IMR-90 (cell line): ENCODE results near the gene UBE3A. TPM values are rescaled to one million over a fixed set of nuclear protein-coding genes. Genes with fewer than 3 reads are reported as not detected.

Experiments used
- ATAC-seq: fragments of 200-7000 bp; cut with Tn5 transposase; 2 replicates; pipeline ENCODE4 v1.9.1; 2020; ENCODE audit warnings: low read depth, mild to moderate bottlenecking, moderate library complexity
- BruUV-seq: library from RNA; stranded (reverse); fragments of 400-500 nt; replicated peaks from 2 replicates; lab custom pipeline; 2021; lab: Mats Ljungman, UMichigan
- CTCF ChIA-PET: fragments of 300-600 bp; formaldehyde crosslinking; extraction: SDS; loops from one replicate; lab custom pipeline; 2021; ENCODE audit warnings: antibody characterized with exemption; lab: Yijun Ruan, JAX
- POLR2A ChIA-PET: fragments of 300-600 bp; sonication (Branson Sonifier 250); formaldehyde crosslinking; loops from one replicate; lab custom pipeline; 2022; ENCODE audit warnings: antibody characterized with exemption; ENCODE audit not compliant: unreplicated experiment; lab: Charles Lee
- DNase-seq: peaks from one replicate; pipeline ENCODE4 v3.0.0; 2013
- H2AFZ ChIP-seq: replicated peaks from 2 replicates; pipeline ENCODE3; 2013; ENCODE audit warnings: low read length, mild to moderate bottlenecking; ENCODE audit not compliant: poor library complexity
- H2AK5ac ChIP-seq: 2 replicates; pipeline ENCODE4 v1.6.1; 2013; ENCODE audit warnings: low read depth, low read length, inconsistent platforms
- H2AK9ac ChIP-seq: replicated peaks from 2 replicates; pipeline ENCODE3; 2013; ENCODE audit warnings: mild to moderate bottlenecking, low read depth, low read length, moderate library complexity; ENCODE audit not compliant: poor library complexity
- H2BK120ac ChIP-seq: 2 replicates; pipeline ENCODE4 v1.6.1; 2013; ENCODE audit warnings: low read depth, low read length, inconsistent platforms
- H2BK15ac ChIP-seq: 3 replicates; pipeline ENCODE4 v1.6.1; 2013; ENCODE audit warnings: low read depth, low read length, inconsistent platforms
- H2BK20ac ChIP-seq: 2 replicates; pipeline ENCODE4 v1.6.1; 2013; ENCODE audit warnings: low read depth, mild to moderate bottlenecking, inconsistent platforms, low read length, moderate library complexity
- H2BK5ac ChIP-seq: 2 replicates; pipeline ENCODE4 v1.6.1; 2013; ENCODE audit warnings: mild to moderate bottlenecking, low read depth, low read length, inconsistent platforms; ENCODE audit not compliant: poor library complexity, severe bottlenecking
- H3K14ac ChIP-seq: replicated peaks from 2 replicates; pipeline ENCODE4 v1.6.1; 2013; ENCODE audit warnings: low read depth, low read length, inconsistent platforms
- H3K18ac ChIP-seq: 2 replicates; pipeline ENCODE4 v1.6.1; 2013; ENCODE audit warnings: low read depth, low read length, control low read depth
- H3K23ac ChIP-seq: 2 replicates; pipeline ENCODE4 v1.6.1; 2013; ENCODE audit warnings: low read depth, low read length, inconsistent platforms
- H3K27ac ChIP-seq: 2 replicates; pipeline ENCODE4 v1.5.1; 2013; ENCODE audit warnings: mild to moderate bottlenecking, control low read depth, low read length; ENCODE audit not compliant: insufficient read depth
- H3K27me3 ChIP-seq: 2 replicates; pipeline ENCODE4 v1.6.1; 2013; ENCODE audit warnings: low read length; ENCODE audit not compliant: control insufficient read depth, insufficient read depth
- H3K36me3 ChIP-seq: 2 replicates; pipeline ENCODE4 v1.6.1; 2013; ENCODE audit warnings: low read length, mixed read lengths; ENCODE audit not compliant: control insufficient read depth, insufficient read depth
- H3K4ac ChIP-seq: 2 replicates; pipeline ENCODE4 v1.6.1; 2013; ENCODE audit warnings: low read depth, low read length, inconsistent platforms
- H3K4me1 ChIP-seq: 2 replicates; pipeline ENCODE4 v1.6.1; 2013; ENCODE audit warnings: low read length, mixed read lengths; ENCODE audit not compliant: control insufficient read depth, insufficient read depth
- H3K4me2 ChIP-seq: 2 replicates; pipeline ENCODE4 v1.6.1; 2013; ENCODE audit warnings: low read depth, mild to moderate bottlenecking, control low read depth, low read length, moderate library complexity
- H3K4me3 ChIP-seq: 2 replicates; pipeline ENCODE4 v1.5.1; 2013; ENCODE audit warnings: low read depth, mild to moderate bottlenecking, control low read depth, low read length, moderate library complexity; ENCODE audit not compliant: insufficient read depth
- H3K56ac ChIP-seq: 2 replicates; pipeline ENCODE4 v1.6.1; 2013; ENCODE audit warnings: low read length, inconsistent platforms; ENCODE audit not compliant: insufficient read depth; ENCODE audit errors: extremely low read depth
- H3K79me1 ChIP-seq, 2 experiments: 2 replicates each; pipeline ENCODE4 v1.6.1; 2013; ENCODE audit warnings: low read length in 2 of 2, inconsistent platforms in 1 of 2, low read depth in 1 of 2
- H3K9ac ChIP-seq: 2 replicates; pipeline ENCODE4 v1.6.1; 2013; ENCODE audit warnings: low read depth, low read length, control low read depth
- H3K9me1 ChIP-seq: 2 replicates; pipeline ENCODE4 v1.6.1; 2013; ENCODE audit warnings: low read length, inconsistent platforms; ENCODE audit not compliant: insufficient read depth
- H3K9me3 ChIP-seq: 2 replicates; pipeline ENCODE4 v1.6.1; 2013; ENCODE audit warnings: low read length; ENCODE audit not compliant: control insufficient read depth, insufficient read depth
- H4K20me1 ChIP-seq: 2 replicates; pipeline ENCODE4 v1.6.1; 2013; ENCODE audit warnings: low read length, inconsistent platforms; ENCODE audit not compliant: insufficient read depth
- H4K5ac ChIP-seq: 2 replicates; pipeline ENCODE4 v1.6.1; 2013; ENCODE audit warnings: mild to moderate bottlenecking, low read depth, low read length, control low read depth
- H4K8ac ChIP-seq, 2 experiments: 2 replicates each; pipeline ENCODE4 v1.6.1; 2013; ENCODE audit warnings: low read depth in 2 of 2, low read length in 2 of 2, control low read depth in 1 of 2, inconsistent platforms in 1 of 2
- H4K91ac ChIP-seq: 2 replicates; pipeline ENCODE4 v1.6.1; 2013; ENCODE audit warnings: low read depth, low read length, inconsistent platforms; ENCODE audit not compliant: insufficient read depth
- BHLHE40 ChIP-seq: fragments of 150-350 bp; IDR thresholded peaks from 2 replicates; pipeline ENCODE4 v1.6.1; 2016; ENCODE audit warnings: mild to moderate bottlenecking, low read depth, low read length
- CHD1 ChIP-seq: IDR thresholded peaks from 2 replicates; pipeline ENCODE4 v1.6.1; 2012; ENCODE audit warnings: low read depth, low read length, improper control_type of control experiment
- MAZ ChIP-seq: IDR thresholded peaks from 2 replicates; pipeline ENCODE4 v1.6.1; 2012; ENCODE audit warnings: low read depth, mild to moderate bottlenecking, low read length, improper control_type of control experiment, moderate library complexity, borderline replicate concordance
- SMC3 ChIP-seq: fragments of 150-350 bp; IDR thresholded peaks from 2 replicates; pipeline ENCODE4 v1.6.1; 2016; ENCODE audit warnings: low read depth, mild to moderate bottlenecking, antibody characterized with exemption, low read length, moderate library complexity
- USF2 ChIP-seq: fragments of 150-350 bp; IDR thresholded peaks from 2 replicates; pipeline ENCODE4 v1.6.1; 2017; ENCODE audit warnings: mild to moderate bottlenecking, antibody characterized with exemption, low read length, low read depth
- WGBS, 2 experiments: methylation state at CpG; one replicate each; pipeline versions ENCODE4 v1.1.5 to v1.1.7; 2013; ENCODE audit warnings: missing lambda C conversion rate in 2 of 2; ENCODE audit not compliant: insufficient read length in 1 of 2; ENCODE audit errors: extremely low coverage in 2 of 2; 5-methylcytosine and 5-hydroxymethylcytosine counted together
- dilution Hi-C: fragments of 300-500 bp; cut with HindIII; formaldehyde crosslinking; loops from one replicate; pipeline ENCODE4 v1.14.3; 2018; ENCODE audit warnings: low sequenced_read_pairs; ENCODE audit not compliant: unreplicated experiment
- in situ Hi-C: fragments of 300-500 bp; cut with MboI; formaldehyde crosslinking; loops from 3 replicates; pipeline ENCODE4 v1.14.3; 2019; ENCODE audit warnings: low sequenced_read_pairs, inconsistent platforms, mixed read lengths
- intact Hi-C: fragments of 100-400 bp; cut with micrococcal nuclease; formaldehyde crosslinking; loops from 2 replicates; pipeline ENCODE4 v1.10.0; 2022
- polyA plus RNA-seq, 3 experiments: library from polyadenylated mRNA; depleted of rRNA; stranded (reverse); fragments of >200 nt; gene quantifications; 2 replicates each; pipeline ENCODE4 v1.2.3, GENCODE V29; 2012; ENCODE audit warnings: low replicate concordance in 1 of 3
- total RNA-seq: library from RNA; depleted of rRNA; stranded (reverse); fragments of >200 nt; gene quantifications from 2 replicates; pipeline ENCODE4 v1.2.3, GENCODE V29; 2012

The UBE3A gene
- total and polyA plus RNA-seq, 2 of the 4 experiments (the other 2 are of a cell fraction), result 19.3 to 53.2 TPM

GRCh38 chr15:25402342-25402741 lies 36.5 kb downstream of the UBE3A start:
- no peak for ATAC-seq
- Histone ChIP-seq H2AK9ac (no peak overlapping the region), H3K36me3 (peaks cover 17% of the 10 kb centered on the region), H3K9me1 (no peaks in the 10 kb centered on the region; the same call in 1 of the 2 replicates), H4K20me1 (peaks cover 8% of the 10 kb centered on the region; the same call in 1 of the 2 replicates), H2AK5ac (no peak overlapping the region), H4K91ac (no peak overlapping the region), H3K4ac (no peak overlapping the region), H2AFZ (no peak overlapping the region), H3K23ac (no peak overlapping the region), H3K27me3 (no peaks in the 10 kb centered on the region), H2BK120ac (no peak overlapping the region), H2BK15ac (no peak overlapping the region), H3K56ac (no peak overlapping the region), H2BK20ac (no peak overlapping the region), H4K5ac (no peak overlapping the region), H4K8ac (no peak overlapping the region), H3K4me1 (peaks cover 3% of the 10 kb centered on the region; the same call in 1 of the 2 replicates), H3K4me2 (no peak overlapping the region), H2BK5ac (no peak overlapping the region), H3K14ac (no peak overlapping the region), H3K9me3 (peaks cover 5% of the 10 kb centered on the region), H3K27ac (no peak overlapping the region), H3K4me3 (no peak overlapping the region), H3K18ac (no peak overlapping the region), H3K79me1 (peaks cover 29 to 35% of the 10 kb centered on the region in 2 experiments), H3K9ac (no peak overlapping the region)
- in situ Hi-C loops, result no loop called here
- POLR2A ChIA-PET, result no interaction called here
- BruUV-seq, result no TSS peak
- intact Hi-C loops, result no loop called here
- CTCF ChIA-PET, result interaction anchor here (0.5 kb wide), 1 partner anchor 506 kb away, joined by 4 read pairs; no protein-coding TSS in a partner anchor
- WGBS, 2 experiments, result 100% methylated on average over 1 of the region's 2 CpGs; no CpG with 5 or more reads in 1 of the 2 experiments
- dilution Hi-C loops, result no loop called here
- DNase-seq, result no peak
- no peak for TF ChIP-seq USF2
- no peak for TF ChIP-seq SMC3
- TF ChIP-seq BHLHE40, result no peak
- no peak for TF ChIP-seq MAZ
- TF ChIP-seq CHD1, result no peak
